Esophagus muscularis mucosa (tissue), 3 donors: ENCODE data around the gene DCP1A.

Experiments
- POLR2A ChIP-seq: fragments of 450-650 bp; IDR thresholded peaks from one replicate; pipeline ENCODE4 v1.6.1; 2017; ENCODE audit warnings: antibody characterized with exemption, moderate library complexity, mild to moderate bottlenecking, low read depth
- POLR2AphosphoS5 ChIP-seq, 2 donors: sonication (generic); formaldehyde crosslinking; IDR thresholded peaks; one replicate each; pipeline ENCODE4 v1.6.1; 2017; ENCODE audit warnings: antibody characterized with exemption in 2 of 2
- TF ChIP-seq, protein P1 (sequence below), 3 experiments: fragments of 200-600 bp in 2 of 3; fragments of 450-650 bp in 1 of 3; sonication (generic) in 2 of 3; IDR thresholded peaks; one replicate each; pipeline ENCODE4 v1.5.1; 2017 to 2019; ENCODE audit warnings: antibody characterized with exemption in 3 of 3, mild to moderate bottlenecking in 2 of 3, moderate library complexity in 1 of 3

DNA sequence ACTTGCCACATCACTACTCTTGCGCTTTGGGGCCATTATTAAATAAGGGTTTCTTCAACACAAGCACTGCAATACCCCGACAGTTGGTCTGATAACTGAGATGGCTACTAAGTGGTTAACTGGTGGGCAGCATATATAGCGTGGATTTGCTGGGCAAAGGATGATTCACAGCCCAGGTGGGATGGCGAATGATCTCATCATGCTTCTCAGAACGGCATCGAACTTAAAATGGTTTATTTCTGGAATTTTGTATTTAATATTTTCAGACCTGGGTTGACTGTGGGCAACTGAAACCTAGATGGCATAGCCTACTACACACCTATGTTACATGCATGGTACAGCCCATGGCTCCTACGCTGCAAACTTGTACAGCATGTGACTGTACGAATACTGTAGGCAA, 64.8 kb downstream of the DCP1A start:
- TF ChIP-seq, protein P1, sequence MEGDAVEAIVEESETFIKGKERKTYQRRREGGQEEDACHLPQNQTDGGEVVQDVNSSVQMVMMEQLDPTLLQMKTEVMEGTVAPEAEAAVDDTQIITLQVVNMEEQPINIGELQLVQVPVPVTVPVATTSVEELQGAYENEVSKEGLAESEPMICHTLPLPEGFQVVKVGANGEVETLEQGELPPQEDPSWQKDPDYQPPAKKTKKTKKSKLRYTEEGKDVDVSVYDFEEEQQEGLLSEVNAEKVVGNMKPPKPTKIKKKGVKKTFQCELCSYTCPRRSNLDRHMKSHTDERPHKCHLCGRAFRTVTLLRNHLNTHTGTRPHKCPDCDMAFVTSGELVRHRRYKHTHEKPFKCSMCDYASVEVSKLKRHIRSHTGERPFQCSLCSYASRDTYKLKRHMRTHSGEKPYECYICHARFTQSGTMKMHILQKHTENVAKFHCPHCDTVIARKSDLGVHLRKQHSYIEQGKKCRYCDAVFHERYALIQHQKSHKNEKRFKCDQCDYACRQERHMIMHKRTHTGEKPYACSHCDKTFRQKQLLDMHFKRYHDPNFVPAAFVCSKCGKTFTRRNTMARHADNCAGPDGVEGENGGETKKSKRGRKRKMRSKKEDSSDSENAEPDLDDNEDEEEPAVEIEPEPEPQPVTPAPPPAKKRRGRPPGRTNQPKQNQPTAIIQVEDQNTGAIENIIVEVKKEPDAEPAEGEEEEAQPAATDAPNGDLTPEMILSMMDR (IDR thresholded peaks at IDR 0.05), result no peak
- TF ChIP-seq POLR2A (no peak), POLR2AphosphoS5 (IDR thresholded peaks at IDR 0.05) (no peak)
